Measurements from ENCODE around the gene KRTAP4-16. TPM values are rescaled to one million over a fixed set of nuclear protein-coding genes. Genes with fewer than 3 reads are reported as not detected.

KRTAP4-16 gene
- total and polyA plus RNA-seq, 2 donors (not counting 3 experiments of a cell fraction or from before 2014, with no cell fraction given): not detected

DNA sequence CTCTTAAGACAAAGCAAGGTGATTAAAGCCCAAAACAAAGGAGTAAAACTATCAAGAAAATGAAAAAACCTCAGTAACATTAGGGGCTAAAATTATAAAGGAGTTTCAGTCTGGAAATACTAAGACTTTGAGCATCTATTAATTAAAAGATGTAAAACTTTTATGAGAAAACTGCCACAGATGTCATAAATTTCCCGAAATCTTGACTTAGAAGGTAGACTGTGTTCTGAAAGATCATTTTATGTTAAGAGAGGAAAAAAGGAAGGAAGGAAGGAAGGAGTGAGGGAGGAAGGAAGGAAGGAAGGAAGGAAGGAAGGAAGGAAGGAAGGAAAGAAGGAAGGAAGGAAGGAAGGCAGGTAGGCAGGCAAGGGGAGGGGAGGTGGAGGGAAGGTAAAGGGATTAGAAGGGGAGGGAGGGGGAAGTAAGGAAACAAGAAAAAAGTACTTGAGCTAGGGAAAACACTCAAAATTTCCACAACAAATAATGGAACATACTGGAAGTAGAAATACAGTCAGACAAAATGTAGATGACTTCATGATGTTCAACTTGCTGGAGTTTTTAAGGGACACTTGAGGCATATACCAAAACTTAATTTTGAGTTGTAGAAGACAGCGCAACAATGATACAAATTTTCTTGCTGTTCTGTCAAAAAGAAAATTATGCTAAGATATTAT, 45.7 kb upstream of the KRTAP4-16 start:
- Histone ChIP-seq H2AFZ (ENCODE audit: low read depth, low read length) (no peak overlapping the region), H3K79me2 (ENCODE audit: control insufficient read depth, insufficient read depth, low read length) (no peaks in the 10 kb centered on the region), H3K9me1 (replicated peaks; ENCODE audit: control insufficient read depth, extremely low read depth, insufficient read depth, low read length) (no peaks in the 10 kb centered on the region), H3K4me2 (ENCODE audit: insufficient read depth, low read length) (no peak overlapping the region), H3K9ac (replicated peaks; ENCODE audit: extremely low read depth, insufficient read depth, low read length) (no peak overlapping the region), H3K4me3 (replicated peaks in 1 of 3; ENCODE audit: insufficient read depth in 1 of 3, low read depth in 1 of 3, low read length in 3 of 3) (no peak overlapping the region), H4K20me1 (replicated peaks; ENCODE audit: control insufficient read depth, extremely low read depth, insufficient read depth, low read length) (no peaks in the 10 kb centered on the region), H3K36me3 (ENCODE audit: control insufficient read depth in 2 of 2, extremely low read depth in 1 of 2, insufficient read depth in 2 of 2, low read length in 2 of 2) (no peaks in the 10 kb centered on the region), H3K4me1 (ENCODE audit: control insufficient read depth, extremely low read depth, insufficient read depth, low read length) (no peaks in the 10 kb centered on the region), H3K27ac (ENCODE audit: insufficient read depth, low read depth, low read length) (no peak overlapping the region), H3K27me3 (ENCODE audit: control insufficient read depth in 2 of 2, insufficient read depth in 2 of 2, low read length in 2 of 2) (no peaks in the 10 kb centered on the region), H3K9me3 (replicated peaks; ENCODE audit: control insufficient read depth, insufficient read depth, low read length) (no peaks in the 10 kb centered on the region)
- POLR2A ChIA-PET: no interaction called here
- dilution Hi-C loops (cut with MboI; ENCODE audit: extremely low pct_ligation_motif_present, low sequenced_read_pairs) (no loop called here), intact Hi-C loops (cut with micrococcal nuclease) (no loop called here)
- no peak for DNase-seq (ENCODE audit: low read depth, low spot score)
- no peak for FAIRE-seq
- CTCF ChIA-PET: interaction anchor here (1.3 kb wide), 1 partner anchor 241 kb away, joined by 4 read pairs; no protein-coding TSS in a partner anchor
- no TSS peak for BruUV-seq (replicated peaks)
- TF ChIP-seq GATA2 (IDR thresholded peaks at IDR 0.05; ENCODE audit: insufficient read depth, insufficient read length, low read depth, low read length): no peak
- TF ChIP-seq POLR2A (IDR thresholded peaks at IDR 0.05; ENCODE audit: low read depth, low read length): no peak
- TF ChIP-seq POLR2AphosphoS5 (IDR thresholded peaks at IDR 0.05; ENCODE audit: insufficient read depth, low read depth, low read length): no peak
- TF ChIP-seq, protein P1, sequence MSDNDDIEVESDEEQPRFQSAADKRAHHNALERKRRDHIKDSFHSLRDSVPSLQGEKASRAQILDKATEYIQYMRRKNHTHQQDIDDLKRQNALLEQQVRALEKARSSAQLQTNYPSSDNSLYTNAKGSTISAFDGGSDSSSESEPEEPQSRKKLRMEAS (IDR thresholded peaks at IDR 0.05; ENCODE audit: insufficient read depth, insufficient read length): no peak
- TF ChIP-seq, protein P2, sequence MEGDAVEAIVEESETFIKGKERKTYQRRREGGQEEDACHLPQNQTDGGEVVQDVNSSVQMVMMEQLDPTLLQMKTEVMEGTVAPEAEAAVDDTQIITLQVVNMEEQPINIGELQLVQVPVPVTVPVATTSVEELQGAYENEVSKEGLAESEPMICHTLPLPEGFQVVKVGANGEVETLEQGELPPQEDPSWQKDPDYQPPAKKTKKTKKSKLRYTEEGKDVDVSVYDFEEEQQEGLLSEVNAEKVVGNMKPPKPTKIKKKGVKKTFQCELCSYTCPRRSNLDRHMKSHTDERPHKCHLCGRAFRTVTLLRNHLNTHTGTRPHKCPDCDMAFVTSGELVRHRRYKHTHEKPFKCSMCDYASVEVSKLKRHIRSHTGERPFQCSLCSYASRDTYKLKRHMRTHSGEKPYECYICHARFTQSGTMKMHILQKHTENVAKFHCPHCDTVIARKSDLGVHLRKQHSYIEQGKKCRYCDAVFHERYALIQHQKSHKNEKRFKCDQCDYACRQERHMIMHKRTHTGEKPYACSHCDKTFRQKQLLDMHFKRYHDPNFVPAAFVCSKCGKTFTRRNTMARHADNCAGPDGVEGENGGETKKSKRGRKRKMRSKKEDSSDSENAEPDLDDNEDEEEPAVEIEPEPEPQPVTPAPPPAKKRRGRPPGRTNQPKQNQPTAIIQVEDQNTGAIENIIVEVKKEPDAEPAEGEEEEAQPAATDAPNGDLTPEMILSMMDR (IDR thresholded peaks at IDR 0.05; ENCODE audit: extremely low read depth in 1 of 2, insufficient read depth in 1 of 2, low read depth in 1 of 2, low read length in 2 of 2): no peak
- TF ChIP-seq MYC (IDR thresholded peaks at IDR 0.05; ENCODE audit: low read depth, low read length): no peak
- no peak for TF ChIP-seq JUN (IDR thresholded peaks at IDR 0.05; ENCODE audit: borderline replicate concordance, insufficient read depth, insufficient read length, low read depth)
- no peak for TF ChIP-seq FOS (IDR thresholded peaks at IDR 0.05; ENCODE audit: borderline replicate concordance, insufficient read depth, low read length)
- TF ChIP-seq EZH2 (IDR thresholded peaks at IDR 0.05; ENCODE audit: borderline replicate concordance, low read depth, low read length, severe bottlenecking): no peak
